OCI-LY7 (cell line): ENCODE measurements around the gene SCYGR5. TPM values are rescaled to one million over a fixed set of nuclear protein-coding genes. Genes with fewer than 3 reads are reported as not detected.

Source experiments
- BruUV-seq: library from RNA; stranded (reverse); fragments of 400-500 nt; replicated peaks from 2 replicates; lab custom pipeline; 2021; lab: Mats Ljungman, UMichigan
- CTCF ChIA-PET: fragments of 300-600 bp; sonication (Branson Sonifier 250); formaldehyde crosslinking; loops from one replicate; lab custom pipeline; 2022; ENCODE audit warnings: antibody characterized with exemption; ENCODE audit not compliant: unreplicated experiment; lab: Charles Lee
- POLR2A ChIA-PET: fragments of 300-600 bp; sonication (Branson Sonifier 250); formaldehyde crosslinking; loops from one replicate; lab custom pipeline; 2022; ENCODE audit warnings: antibody characterized with exemption; lab: Charles Lee
- DNase-seq: peaks from one replicate; pipeline ENCODE4 v3.0.0-alpha.2; 2015; ENCODE audit warnings: low spot score
- H2AFZ ChIP-seq: fragments of 200-600 bp; sonication (generic), shearing (Covaris generic); 2 replicates; pipeline ENCODE4 v1.6.1; 2014; ENCODE audit warnings: mild to moderate bottlenecking, antibody characterized with exemption, low read length, moderate library complexity
- H3K27ac ChIP-seq: fragments of 200-600 bp; sonication (generic); 2 replicates; pipeline ENCODE4 v1.5.1; 2014; ENCODE audit warnings: mixed run types, low read depth, mild to moderate bottlenecking, moderate library complexity, low read length, inconsistent platforms; ENCODE audit not compliant: poor library complexity, severe bottlenecking
- H3K36me3 ChIP-seq: fragments of 200-600 bp; sonication (generic); 2 replicates; pipeline ENCODE4 v1.6.1; 2014; ENCODE audit warnings: mild to moderate bottlenecking, antibody characterized with exemption, low read length, moderate library complexity, mixed read lengths; ENCODE audit not compliant: insufficient read depth
- H3K4me1 ChIP-seq: fragments of 200-600 bp; sonication (generic); 2 replicates; pipeline ENCODE4 v1.5.1; 2014; ENCODE audit warnings: mild to moderate bottlenecking, low read length; ENCODE audit not compliant: insufficient read depth, poor library complexity, severe bottlenecking
- H3K4me2 ChIP-seq: fragments of 200-600 bp; sonication (generic); 2 replicates; pipeline ENCODE4 v1.6.1; 2014; ENCODE audit warnings: mild to moderate bottlenecking, low read length
- H3K4me3 ChIP-seq: fragments of 200-600 bp; sonication (generic); 2 replicates; pipeline ENCODE4 v1.5.1; 2014; ENCODE audit warnings: mild to moderate bottlenecking, low read depth, low read length; ENCODE audit not compliant: poor library complexity, severe bottlenecking
- H3K79me2 ChIP-seq: fragments of 200-600 bp; sonication (generic); 2 replicates; pipeline ENCODE4 v1.6.1; 2016; ENCODE audit warnings: low read depth, mild to moderate bottlenecking, low read length, moderate library complexity, mixed read lengths; ENCODE audit not compliant: insufficient read depth
- H3K9me2 ChIP-seq: fragments of 200-600 bp; sonication (generic); 2 replicates; pipeline ENCODE4 v1.6.1; 2016; ENCODE audit warnings: mild to moderate bottlenecking, low read length, mixed read lengths; ENCODE audit not compliant: insufficient read depth
- H3K9me3 ChIP-seq: fragments of 200-600 bp; sonication (generic); 2 replicates; pipeline ENCODE4 v1.6.1; 2014; ENCODE audit warnings: mild to moderate bottlenecking, mixed run types, low read length, mixed read lengths
- H4K20me1 ChIP-seq: fragments of 200-600 bp; sonication (generic); 2 replicates; pipeline ENCODE4 v1.6.1; 2014; ENCODE audit warnings: mild to moderate bottlenecking, antibody characterized with exemption, low read length, moderate library complexity, mixed read lengths; ENCODE audit not compliant: insufficient read depth
- EZH2phosphoT487 ChIP-seq: fragments of 200-600 bp; sonication (generic); IDR thresholded peaks from 2 replicates; pipeline ENCODE4 v1.6.1; 2018; ENCODE audit warnings: low read depth, borderline replicate concordance, mild to moderate bottlenecking, mixed run types, antibody characterized with exemption, low read length, moderate library complexity, mixed read lengths
- intact Hi-C: fragments of 100-400 bp; cut with micrococcal nuclease; formaldehyde crosslinking; loops from one replicate; pipeline ENCODE4 v1.10.0; 2022; ENCODE audit not compliant: unreplicated experiment
- total RNA-seq, 2 experiments: library from RNA; depleted of rRNA in 1 of 2; stranded (reverse); fragments of >200 nt in 1 of 2; shearing (Covaris generic) in 1 of 2; gene quantifications; 2 replicates each; pipeline ENCODE4 v1.2.3, GENCODE V29; 2014 to 2022
- TF ChIP-seq, protein P1 (sequence below): fragments of 200-600 bp; sonication (generic); conservative IDR thresholded peaks from 2 replicates; pipeline ENCODE4 v1.5.1; 2014; ENCODE audit warnings: mild to moderate bottlenecking, antibody characterized with exemption, low read length, moderate library complexity, mixed read lengths

SCYGR5 gene
- total RNA-seq, 2 experiments from 2014 or later = not detected

DNA sequence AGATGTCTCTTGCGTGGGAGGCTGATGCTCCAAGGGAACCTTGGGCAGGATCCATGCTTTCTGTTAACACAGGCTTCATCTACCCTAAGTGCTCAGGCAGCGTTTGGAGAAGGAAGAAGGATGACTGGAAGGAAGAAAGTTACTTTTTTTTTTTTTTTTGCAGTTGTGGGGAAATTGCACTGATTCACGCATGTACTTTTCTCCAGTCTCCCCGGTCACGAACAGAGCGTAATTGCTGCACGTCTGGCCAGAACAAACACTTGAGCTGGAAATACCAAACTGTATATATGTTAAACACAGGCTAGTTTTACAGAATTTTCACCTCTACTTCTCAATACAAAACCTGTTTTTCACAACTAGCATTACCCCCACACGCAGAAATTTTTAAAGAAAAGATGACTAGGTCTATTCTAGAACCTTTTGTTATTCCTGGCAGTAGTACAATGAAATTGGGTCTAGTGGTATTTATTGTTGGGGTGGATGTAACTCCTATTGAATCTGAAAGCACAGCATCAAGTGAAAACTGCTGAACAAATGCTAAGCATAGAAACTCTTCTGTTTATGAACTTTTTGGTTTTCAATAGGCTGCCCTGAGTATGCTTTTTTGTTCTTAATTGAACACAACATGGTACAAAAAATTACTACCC, 9.3 kb upstream of the SCYGR5 start:
- no peak overlapping the region for H3K4me2 ChIP-seq
- CTCF ChIA-PET = interaction anchor here (0.7 kb wide), 1 partner anchor 177 kb away, joined by 3 read pairs; no protein-coding TSS in a partner anchor
- H3K36me3 ChIP-seq = no peaks in the 10 kb centered on the region
- no peak overlapping the region for H3K4me3 ChIP-seq
- no peaks in the 10 kb centered on the region for H3K4me1 ChIP-seq
- H4K20me1 ChIP-seq = no peaks in the 10 kb centered on the region
- H3K9me2 ChIP-seq = no peaks in the 10 kb centered on the region
- no peak overlapping the region for H2AFZ ChIP-seq
- no peak for DNase-seq
- no peak overlapping the region for H3K27ac ChIP-seq
- BruUV-seq = no TSS peak
- intact Hi-C loops = loop anchor here (10.0 kb wide), 1 partner anchor 227 kb away; no protein-coding TSS in a partner anchor
- POLR2A ChIA-PET = interaction anchor here (1.0 kb wide), 1 partner anchor 24 kb away, joined by 6 read pairs; no protein-coding TSS in a partner anchor
- no peaks in the 10 kb centered on the region for H3K9me3 ChIP-seq
- no peak for TF ChIP-seq EZH2phosphoT487
- TF ChIP-seq, protein P1, sequence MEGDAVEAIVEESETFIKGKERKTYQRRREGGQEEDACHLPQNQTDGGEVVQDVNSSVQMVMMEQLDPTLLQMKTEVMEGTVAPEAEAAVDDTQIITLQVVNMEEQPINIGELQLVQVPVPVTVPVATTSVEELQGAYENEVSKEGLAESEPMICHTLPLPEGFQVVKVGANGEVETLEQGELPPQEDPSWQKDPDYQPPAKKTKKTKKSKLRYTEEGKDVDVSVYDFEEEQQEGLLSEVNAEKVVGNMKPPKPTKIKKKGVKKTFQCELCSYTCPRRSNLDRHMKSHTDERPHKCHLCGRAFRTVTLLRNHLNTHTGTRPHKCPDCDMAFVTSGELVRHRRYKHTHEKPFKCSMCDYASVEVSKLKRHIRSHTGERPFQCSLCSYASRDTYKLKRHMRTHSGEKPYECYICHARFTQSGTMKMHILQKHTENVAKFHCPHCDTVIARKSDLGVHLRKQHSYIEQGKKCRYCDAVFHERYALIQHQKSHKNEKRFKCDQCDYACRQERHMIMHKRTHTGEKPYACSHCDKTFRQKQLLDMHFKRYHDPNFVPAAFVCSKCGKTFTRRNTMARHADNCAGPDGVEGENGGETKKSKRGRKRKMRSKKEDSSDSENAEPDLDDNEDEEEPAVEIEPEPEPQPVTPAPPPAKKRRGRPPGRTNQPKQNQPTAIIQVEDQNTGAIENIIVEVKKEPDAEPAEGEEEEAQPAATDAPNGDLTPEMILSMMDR = no peak
- H3K79me2 ChIP-seq = no peaks in the 10 kb centered on the region

DNA sequence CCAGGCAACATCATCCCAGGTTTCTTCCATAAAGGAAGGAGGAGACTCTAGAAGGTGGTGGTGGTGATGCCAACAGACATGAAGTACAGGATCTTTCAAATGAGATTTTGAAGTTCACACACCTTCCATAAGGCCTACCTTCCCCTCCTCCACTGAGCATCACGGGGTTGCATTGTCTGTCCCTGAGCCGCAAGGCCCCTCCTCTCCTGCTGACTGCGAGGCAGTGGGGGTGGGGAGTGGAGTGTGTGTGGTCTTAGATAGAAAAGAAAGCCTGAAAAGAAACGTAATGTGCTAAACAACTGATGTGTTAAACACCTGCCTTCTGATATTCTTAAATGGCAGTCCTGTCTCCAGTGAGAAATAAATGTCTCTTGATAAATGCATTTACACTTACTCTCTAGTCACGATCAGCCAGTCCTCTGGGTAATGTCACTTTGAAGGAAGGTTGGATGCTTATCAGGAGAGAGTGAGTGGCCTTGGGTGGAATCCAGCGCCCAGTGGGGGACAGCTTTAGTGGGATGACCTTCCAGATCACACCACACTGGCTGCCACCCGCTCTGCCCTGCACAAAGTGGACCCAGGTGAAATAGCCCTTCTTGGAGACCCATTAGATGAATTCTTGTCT, 5.5 kb upstream of the SCYGR5 start:
- Histone ChIP-seq H3K9me3 (no peaks in the 10 kb centered on the region), H3K36me3 (no peaks in the 10 kb centered on the region), H3K79me2 (no peaks in the 10 kb centered on the region), H3K4me1 (no peaks in the 10 kb centered on the region), H4K20me1 (no peaks in the 10 kb centered on the region), H3K4me2 (no peak overlapping the region), H3K9me2 (no peaks in the 10 kb centered on the region), H2AFZ (no peak overlapping the region), H3K27ac (no peak overlapping the region), H3K4me3 (no peak overlapping the region)
- POLR2A ChIA-PET = no interaction called here
- BruUV-seq = no TSS peak
- intact Hi-C loops = no loop called here
- DNase-seq = no peak
- CTCF ChIA-PET = no interaction called here
- TF ChIP-seq, protein P1 = no peak
- no peak for TF ChIP-seq EZH2phosphoT487

DNA sequence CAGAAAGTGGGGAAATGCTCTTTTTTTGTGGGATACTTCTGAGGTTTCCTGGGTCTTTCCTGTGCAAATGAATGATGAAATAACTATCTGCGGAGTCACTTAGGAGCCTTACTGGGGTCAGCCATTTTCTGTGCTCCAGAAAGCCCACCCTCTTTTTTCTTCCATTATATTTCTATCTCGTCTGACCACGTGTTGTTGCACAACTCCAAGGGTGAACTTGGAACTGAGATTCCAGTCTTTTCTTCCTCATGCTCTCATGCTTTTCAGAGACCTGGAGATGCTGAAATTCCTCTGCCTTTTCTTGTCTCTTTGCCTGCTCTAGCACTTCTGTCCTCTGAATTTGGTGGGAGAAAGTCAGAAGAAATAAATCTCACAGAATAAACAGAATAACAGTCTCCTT, 4.8 kb upstream of the SCYGR5 start:
- Histone ChIP-seq H3K9me2 (no peaks in the 10 kb centered on the region), H2AFZ (no peak overlapping the region), H3K27ac (no peak overlapping the region), H3K4me3 (no peak overlapping the region), H3K4me1 (no peaks in the 10 kb centered on the region), H3K36me3 (no peaks in the 10 kb centered on the region), H4K20me1 (no peaks in the 10 kb centered on the region), H3K79me2 (no peaks in the 10 kb centered on the region), H3K9me3 (no peaks in the 10 kb centered on the region), H3K4me2 (no peak overlapping the region)
- no peak for TF ChIP-seq EZH2phosphoT487
- TF ChIP-seq, protein P1 = no peak
- CTCF ChIA-PET = no interaction called here
- intact Hi-C loops = no loop called here
- no peak for DNase-seq
- BruUV-seq = no TSS peak
- POLR2A ChIA-PET = no interaction called here
